Hematopoietic multipotent progenitor cell treated with erythropoietin and hydrocortisone succinate and interleukin-3 and kit ligand, for 4 days (in vitro differentiated cells): ENCODE data around the gene PTPRK.

Experiments
- DNase-seq: peaks from one replicate; pipeline ENCODE4 v3.0.0-alpha.2; 2015

The PTPRK gene

GRCh38 chr6:128515550-128516513 lies 4.6 kb downstream of the PTPRK start:
- DNase-seq: no peak

DNA sequence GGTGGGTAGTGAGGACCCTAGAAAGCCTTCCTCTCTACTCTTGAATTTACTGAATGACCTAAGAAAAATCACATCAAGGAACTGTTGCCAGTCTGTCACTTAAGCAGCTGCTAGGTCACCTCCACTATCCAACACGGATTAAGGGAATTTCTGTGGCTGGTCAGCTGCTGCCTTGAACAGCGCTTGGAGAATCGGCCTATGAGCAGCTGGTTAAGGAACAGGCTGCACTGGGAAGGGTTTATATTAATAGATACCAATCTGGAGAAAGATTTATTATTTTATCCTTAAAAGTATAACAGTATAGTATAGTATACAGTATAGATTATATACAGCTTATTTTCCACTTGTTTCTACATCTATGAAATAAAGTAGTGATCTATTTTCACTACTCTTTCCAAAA lies 6.5 kb downstream of the PTPRK start:
- no peak for DNase-seq

- DNase-seq: no peak
These were observed 8.1 kb downstream of the PTPRK start for GRCh38 chr6:128512296-128512695.

- no peak for DNase-seq
These were observed 8.9 kb downstream of the PTPRK start for GRCh38 chr6:128511506-128511905.

GRCh38 chr6:128509709-128510108 lies 10.7 kb downstream of the PTPRK start:
- DNase-seq: no peak

GRCh38 chr6:128508588-128509296 lies 11.7 kb downstream of the PTPRK start:
- DNase-seq: no peak

DNA sequence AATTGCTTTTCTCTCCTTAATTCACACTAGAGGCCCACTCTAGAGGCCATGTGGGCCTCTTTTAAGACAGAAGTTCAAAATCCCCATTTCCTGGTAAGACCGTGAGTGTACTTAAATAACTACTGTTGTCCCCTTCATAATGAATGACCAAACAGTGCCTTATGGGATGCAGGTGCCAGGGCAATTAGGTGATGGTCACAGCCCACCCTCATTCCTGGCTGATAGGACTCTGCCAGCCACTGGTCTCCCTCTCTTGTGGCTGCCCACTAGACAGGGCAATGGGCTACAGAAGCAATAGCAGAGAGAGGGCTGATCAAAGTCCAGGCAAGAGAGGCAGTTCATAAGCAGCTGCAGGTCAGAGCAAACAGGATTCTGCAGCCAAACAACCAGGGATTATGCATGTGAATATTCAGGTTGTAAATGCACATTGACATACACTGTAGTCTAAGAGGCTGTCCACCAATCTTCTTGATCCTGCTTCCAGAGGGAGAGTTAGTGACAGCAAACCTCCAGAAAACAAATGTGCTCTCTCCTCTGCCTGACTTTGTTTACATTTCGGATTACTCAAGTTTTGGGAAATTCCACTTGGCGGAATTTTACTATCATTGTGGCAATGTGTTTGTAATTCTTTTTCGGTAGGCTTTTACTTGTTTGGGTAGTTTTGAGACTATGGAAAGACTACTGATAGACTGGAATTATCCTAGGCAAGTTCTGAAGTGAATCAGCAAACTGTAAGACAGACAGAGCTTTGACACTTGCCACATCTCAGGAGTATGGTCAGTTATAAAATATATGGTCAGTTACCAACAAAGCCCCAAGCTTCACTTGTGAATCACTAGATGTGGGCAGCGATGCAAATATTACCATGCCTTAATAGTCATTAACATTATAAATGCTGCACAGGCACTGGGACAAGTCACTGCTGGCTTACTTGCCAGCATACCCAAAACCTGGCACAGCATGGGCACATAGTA lies 12.8 kb downstream of the PTPRK start:
- DNase-seq: no peak

GRCh38 chr6:128505603-128506002 lies 14.8 kb downstream of the PTPRK start:
- DNase-seq: no peak

DNA sequence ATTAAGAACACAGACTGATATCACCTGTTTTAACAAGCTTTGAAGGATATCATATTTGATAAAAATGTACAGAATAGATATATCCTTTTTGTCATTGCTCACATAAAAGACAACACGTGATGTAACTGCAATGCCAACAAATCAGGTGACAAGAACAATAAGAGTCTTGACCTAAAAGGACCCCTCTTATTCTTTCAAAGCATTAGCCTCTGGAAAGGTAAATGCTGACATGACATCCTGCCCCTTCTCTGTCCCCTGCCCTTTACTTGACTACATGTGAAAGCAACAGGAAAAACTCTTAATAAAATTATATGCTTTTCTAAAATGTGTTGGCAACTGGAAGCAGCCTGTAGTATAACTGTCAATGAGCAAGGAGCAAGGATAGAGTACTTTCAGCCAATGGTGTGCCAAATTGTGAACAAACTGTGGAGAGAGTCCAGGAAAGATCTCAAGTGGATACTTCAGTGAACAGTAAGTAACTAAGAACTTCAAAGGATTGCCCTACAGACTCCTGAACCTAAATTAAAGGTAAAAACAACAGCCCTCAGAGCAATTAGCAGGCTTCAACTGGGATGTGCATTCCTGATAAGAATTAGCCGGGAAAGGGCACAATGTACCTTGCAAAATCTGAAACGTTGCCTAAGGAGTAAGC lies 16.3 kb downstream of the PTPRK start:
- no peak for DNase-seq

- DNase-seq: no peak
These were observed 19.4 kb downstream of the PTPRK start for GRCh38 chr6:128500749-128501600.

DNA sequence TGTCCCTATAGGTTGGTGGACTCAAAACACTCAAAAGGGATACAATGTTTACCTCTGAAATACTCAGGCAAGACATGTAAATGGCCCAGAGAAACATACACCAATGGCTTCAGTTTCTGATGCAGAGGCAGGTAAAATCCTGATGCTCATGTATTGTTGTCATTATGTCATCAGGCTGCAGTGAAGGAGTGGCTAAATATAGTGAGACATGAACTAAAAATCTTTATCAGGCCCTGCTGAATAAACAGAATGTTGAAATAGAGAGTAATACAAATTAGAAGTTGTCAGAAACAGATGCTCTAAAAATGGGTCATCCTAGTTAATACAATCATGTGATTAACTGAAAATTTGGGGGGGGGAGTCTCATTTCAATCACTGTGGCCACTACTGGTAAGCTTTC lies 20.4 kb downstream of the PTPRK start:
- no peak for DNase-seq

GRCh38 chr6:128499079-128499731 lies 21.2 kb downstream of the PTPRK start:
- DNase-seq: no peak

DNA sequence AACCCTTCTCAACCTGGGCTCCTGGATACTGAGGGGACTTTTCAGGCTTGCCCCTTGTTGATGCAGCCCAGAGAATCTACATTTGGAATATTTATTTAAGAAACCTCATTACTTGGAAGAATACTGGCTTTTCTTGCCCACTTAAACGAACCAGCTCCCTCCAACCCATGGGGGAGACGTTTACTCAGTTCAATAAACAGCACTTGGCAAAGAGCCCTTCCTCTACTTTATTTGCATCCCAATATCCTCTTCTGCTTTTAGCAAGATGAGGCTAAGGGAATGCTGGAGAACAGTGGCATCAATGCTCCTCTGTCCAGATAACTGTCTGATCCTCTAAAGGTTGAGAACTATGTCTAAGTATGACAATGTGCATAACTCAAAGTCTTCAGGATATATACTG lies 22.2 kb downstream of the PTPRK start:
- no peak for DNase-seq

- no peak for DNase-seq
These were observed 24.7 kb downstream of the PTPRK start for GRCh38 chr6:128495536-128496333.

GRCh38 chr6:128494440-128494839 lies 26.0 kb downstream of the PTPRK start:
- DNase-seq: no peak

DNA sequence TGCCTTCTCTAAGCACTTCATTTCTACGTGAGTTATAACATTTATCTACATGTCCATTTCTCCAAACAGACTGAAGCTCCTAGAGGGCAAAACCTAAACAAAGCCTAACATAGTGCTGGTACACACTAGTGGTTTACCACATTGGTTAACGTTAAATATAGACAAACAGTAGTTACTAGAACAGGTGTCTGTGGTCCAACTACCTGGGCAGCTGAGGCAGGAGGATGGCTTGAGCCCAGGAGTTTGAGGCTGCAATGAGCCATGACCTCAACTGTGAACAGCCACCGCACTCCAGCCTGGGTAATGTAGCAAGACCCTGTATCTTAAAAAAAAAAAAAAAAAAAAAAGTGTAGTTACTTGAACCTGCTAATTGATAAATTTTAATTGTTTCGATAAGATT lies 26.5 kb downstream of the PTPRK start:
- no peak for DNase-seq

DNA sequence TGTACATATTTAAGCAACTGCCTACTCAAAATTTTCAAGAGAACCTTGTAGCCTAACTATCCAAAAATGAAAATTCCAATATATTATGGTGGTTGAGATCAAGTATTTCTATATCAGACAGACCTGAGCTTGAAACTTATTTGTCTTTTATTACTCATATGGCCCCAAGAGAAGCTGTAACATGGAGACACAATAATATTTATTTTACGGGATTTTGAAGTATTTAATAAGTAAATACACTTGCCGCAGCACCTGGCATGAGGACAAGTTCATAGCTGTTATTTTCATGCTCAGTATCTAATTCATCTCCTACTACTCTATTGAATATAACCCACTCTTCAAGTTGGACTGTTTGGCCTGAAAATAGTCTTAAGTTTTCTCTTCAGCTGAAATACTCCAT lies 28.0 kb downstream of the PTPRK start:
- DNase-seq: no peak

- DNase-seq: no peak
These were observed 28.7 kb downstream of the PTPRK start for GRCh38 chr6:128491610-128492206.

- no peak for DNase-seq
These were observed 29.3 kb downstream of the PTPRK start for GRCh38 chr6:128491100-128491581.
